GM19455 (cell line): Measurements from ENCODE around the gene NLRP1.
A peak's percentile ranks its signal among the peaks of the same experiment; 100 is the strongest.

Source experiments
- ATAC-seq: cut with Tn5 transposase; IDR thresholded peaks from one replicate; pipeline ENCODE4 v1.9.1; 2021; ENCODE audit not compliant: unreplicated experiment

NLRP1 gene

DNA sequence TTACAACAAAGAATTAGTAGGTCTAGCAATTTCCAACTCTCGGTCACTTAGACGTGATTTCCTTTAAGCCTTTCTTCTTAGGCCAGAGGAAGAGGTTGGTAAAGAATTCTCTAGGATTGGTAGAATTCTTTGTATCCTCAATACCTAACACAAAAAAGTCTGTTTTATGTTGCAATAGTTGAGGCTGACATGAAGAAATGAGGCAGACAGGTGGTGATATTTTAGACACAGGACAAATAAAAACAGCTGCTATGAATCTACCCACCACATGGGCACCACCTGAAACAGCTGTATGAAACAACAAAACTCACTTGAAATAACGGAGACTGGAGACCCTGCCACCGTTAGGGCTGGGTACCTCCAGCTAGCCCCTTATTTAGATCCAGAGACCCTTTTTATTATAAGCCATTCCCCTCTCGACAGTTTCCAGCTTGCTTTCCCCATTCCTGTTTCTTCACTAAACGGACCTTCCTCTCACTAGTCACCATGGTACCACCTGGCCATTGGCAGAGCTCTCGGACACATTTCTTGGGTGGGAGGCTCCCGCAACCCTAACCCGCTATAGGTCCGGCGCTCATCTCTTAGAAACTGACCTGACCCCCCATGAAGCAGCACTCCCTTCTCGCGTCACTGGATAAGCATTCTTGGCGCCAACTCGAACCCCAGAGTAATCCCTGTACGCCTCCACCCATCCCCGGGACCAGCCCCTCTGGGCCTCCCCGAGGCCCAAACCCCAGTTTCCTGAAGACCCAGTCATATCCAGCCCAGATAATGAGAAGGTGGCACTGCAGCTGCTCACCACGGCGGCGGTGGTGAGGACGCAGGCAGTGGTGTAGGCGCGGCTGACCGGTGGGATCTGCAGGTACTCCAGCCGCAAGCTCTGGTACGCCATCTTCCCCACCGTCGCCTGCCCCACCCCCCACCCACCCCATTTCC, 98.8 kb downstream of the NLRP1 start, which contains the start of gene DERL2:
TSS of gene DERL2 (minus strand) at position 909 of the 936 bp plus-strand sequence. CDS start at position 892, 17 bp downstream.
- peak; percentile 22 for ATAC-seq

DNA sequence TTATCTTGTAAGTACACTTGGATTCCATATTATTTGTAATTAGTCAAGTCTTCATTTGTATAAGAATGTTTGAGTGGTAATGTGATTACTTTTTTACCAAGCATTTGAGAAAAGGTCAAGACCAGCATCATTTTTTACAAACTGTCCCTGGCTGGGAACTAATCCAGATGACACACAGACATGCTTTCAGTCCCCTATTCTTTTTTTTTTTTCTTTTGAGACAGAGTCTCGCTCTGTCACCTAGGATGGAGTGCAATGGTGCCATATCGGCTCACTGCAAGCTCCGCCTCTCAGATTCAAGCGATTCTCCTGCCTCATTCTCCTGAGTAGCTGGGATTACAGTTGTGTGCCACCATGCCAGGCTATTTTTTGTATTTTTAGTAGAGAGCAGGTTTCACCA, 102.9 kb downstream of the NLRP1 start:
- no peak for ATAC-seq

DNA sequence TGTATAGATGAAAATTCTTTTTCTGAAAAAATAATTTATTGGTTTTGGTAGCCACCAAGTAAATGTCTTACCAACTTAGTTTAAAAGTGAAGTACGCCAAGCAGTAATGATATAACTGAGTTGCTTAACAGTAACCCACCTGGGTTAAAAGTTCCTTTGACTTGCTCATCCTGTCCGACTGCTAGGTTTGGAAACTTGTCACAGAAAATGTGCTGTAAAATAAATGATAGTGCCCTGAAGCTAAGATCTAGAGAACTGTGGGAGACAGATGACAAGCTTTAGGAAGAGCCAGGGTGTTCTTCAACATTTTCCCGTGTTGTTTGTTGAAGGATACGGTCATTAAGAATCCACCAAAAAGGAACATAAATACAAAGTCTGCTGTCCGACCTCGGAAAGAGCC, 103.3 kb downstream of the NLRP1 start:
- ATAC-seq = no peak

DNA sequence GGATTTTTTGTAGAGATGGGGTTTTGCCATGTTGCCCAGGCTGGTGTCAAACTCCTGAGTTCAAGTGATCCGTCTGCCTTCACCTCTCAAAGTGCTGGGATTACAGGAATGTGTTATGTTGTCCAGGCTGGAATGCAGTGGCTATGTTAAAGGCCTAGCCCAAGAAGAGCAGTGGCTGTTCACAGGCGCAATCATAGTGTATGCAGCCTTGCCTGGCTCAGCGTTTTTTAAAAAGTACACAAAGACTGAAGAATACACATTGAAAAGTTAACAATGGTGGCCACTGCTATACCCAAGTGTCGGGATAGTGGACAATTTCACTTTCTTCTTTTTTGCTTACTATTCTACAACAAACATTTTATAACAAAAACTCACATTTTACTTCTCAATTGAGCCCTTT, 105.3 kb downstream of the NLRP1 start:
- no peak for ATAC-seq

- no peak for ATAC-seq
These were observed 110.4 kb downstream of the NLRP1 start for GRCh38 chr17:5473906-5474305.

DNA sequence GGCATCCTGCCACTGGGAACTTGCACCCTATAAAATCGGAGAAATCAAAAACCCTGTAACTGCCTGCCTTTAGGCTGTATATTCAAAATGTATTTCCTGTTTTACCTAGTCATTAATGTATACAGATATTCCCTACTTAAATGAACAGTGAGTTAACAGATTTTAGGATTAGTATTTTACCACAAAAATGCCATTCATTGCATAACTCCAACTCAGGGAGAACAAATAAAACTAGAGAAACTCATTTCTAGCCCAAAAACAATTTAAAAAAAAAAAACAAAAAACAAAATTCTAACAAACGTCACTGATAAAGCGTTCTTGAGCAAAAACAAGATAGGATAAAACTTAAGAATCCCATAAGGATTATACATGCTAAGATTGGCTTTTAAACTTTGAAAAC, 111.8 kb downstream of the NLRP1 start:
- no peak for ATAC-seq

- ATAC-seq = peak; percentile 18
These were observed 116.2 kb downstream of the NLRP1 start for GRCh38 chr17:5468075-5468473.

GRCh38 chr17:5467416-5467815, 116.9 kb downstream of the NLRP1 start:
- ATAC-seq = no peak

GRCh38 chr17:5466295-5466694, 118.0 kb downstream of the NLRP1 start:
- ATAC-seq = no peak

GRCh38 chr17:5464717-5465507, 119.4 kb downstream of the NLRP1 start:
- no peak for ATAC-seq
